Endothelial cell of umbilical vein (primary cell): Measurements from ENCODE around the gene HBM. TPM values are rescaled to one million over a fixed set of nuclear protein-coding genes. Genes with fewer than 3 reads are reported as not detected.
"Not testable (repeated sequence)": the region's sequence is repeated elsewhere in the genome, so short reads cannot be mapped to it uniquely, and the experiment has no call there.

Experiments used
- BruUV-seq: library from RNA; stranded (reverse); fragments of 400-500 nt; replicated peaks from 2 replicates; lab custom pipeline; 2021; lab: Mats Ljungman, UMichigan
- CTCF ChIA-PET: fragments of 300-600, 350-600 bp; sonication (Branson Sonifier 250); formaldehyde crosslinking; loops from one replicate; lab custom pipeline; 2021; ENCODE audit warnings: antibody characterized with exemption, inconsistent platforms; lab: Charles Lee
- POLR2A ChIA-PET: fragments of 300-600, 350-600 bp; sonication (Branson Sonifier 250); formaldehyde crosslinking; loops from one replicate; lab custom pipeline; 2021; ENCODE audit warnings: antibody characterized with exemption, inconsistent platforms; lab: Charles Lee
- DNase-seq: peaks from one replicate; pipeline ENCODE4 v3.0.0-alpha.2; 2011; ENCODE audit warnings: low read depth, low spot score
- FAIRE-seq: peaks from 2 replicates; lab custom pipeline; 2011; peaks lifted over from hg19 to GRCh38; lab: Jason Lieb, UNC
- H2AFZ ChIP-seq: 2 replicates; pipeline ENCODE4 v1.6.0; 2012; ENCODE audit warnings: low read depth, low read length, control low read depth, inconsistent platforms
- H3K27ac ChIP-seq: 2 replicates; pipeline ENCODE4 v1.5.1; 2011; ENCODE audit warnings: low read depth, mild to moderate bottlenecking, control low read depth, low read length, moderate library complexity; ENCODE audit not compliant: insufficient read depth
- H3K27me3 ChIP-seq, 2 experiments: 2 replicates each; pipeline versions ENCODE4 v1.6.0 to v1.6.1; 2011; ENCODE audit warnings: low read length in 2 of 2, mixed read lengths in 1 of 2; ENCODE audit not compliant: control insufficient read depth in 2 of 2, insufficient read depth in 2 of 2
- H3K36me3 ChIP-seq, 2 experiments: 2 replicates in 1 of 2; 3 replicates in 1 of 2; pipeline ENCODE4 v1.5.1; 2011; ENCODE audit warnings: low read length in 2 of 2, mild to moderate bottlenecking in 1 of 2, moderate library complexity in 1 of 2; ENCODE audit not compliant: control insufficient read depth in 2 of 2, insufficient read depth in 2 of 2; ENCODE audit errors: extremely low read depth in 1 of 2
- H3K4me1 ChIP-seq: 3 replicates; pipeline ENCODE4 v1.5.1; 2011; ENCODE audit warnings: mild to moderate bottlenecking, low read length; ENCODE audit not compliant: control insufficient read depth, insufficient read depth; ENCODE audit errors: extremely low read depth
- H3K4me2 ChIP-seq: 2 replicates; pipeline ENCODE4 v1.6.1; 2011; ENCODE audit warnings: low read length, control low read depth, mixed read lengths; ENCODE audit not compliant: insufficient read depth
- H3K4me3 ChIP-seq, 3 experiments: fragments of 200-600 bp in 1 of 3; sonication (generic), shearing (Covaris generic) in 1 of 3; replicated peaks in 1 of 3; 2 replicates each; pipeline ENCODE4 v1.5.1; 2011 to 2016; ENCODE audit warnings: control low read depth in 3 of 3, low read length in 3 of 3, mild to moderate bottlenecking in 2 of 3, inconsistent platforms in 1 of 3, low read depth in 1 of 3, moderate library complexity in 1 of 3; ENCODE audit not compliant: insufficient read depth in 1 of 3
- H3K79me2 ChIP-seq: 2 replicates; pipeline ENCODE4 v1.6.0; 2012; ENCODE audit warnings: low read length, inconsistent platforms; ENCODE audit not compliant: control insufficient read depth, insufficient read depth
- H3K9ac ChIP-seq: replicated peaks from 2 replicates; pipeline ENCODE3; 2011; ENCODE audit warnings: low read length, control low read depth; ENCODE audit not compliant: insufficient read depth; ENCODE audit errors: extremely low read depth
- H3K9me1 ChIP-seq: replicated peaks from 3 replicates; pipeline ENCODE4 v1.6.0; 2011; ENCODE audit warnings: mild to moderate bottlenecking, low read length; ENCODE audit not compliant: control insufficient read depth, insufficient read depth; ENCODE audit errors: extremely low read depth
- H3K9me3 ChIP-seq: replicated peaks from 2 replicates; pipeline ENCODE4 v1.5.1; 2012; ENCODE audit warnings: low read length, inconsistent platforms; ENCODE audit not compliant: control insufficient read depth, insufficient read depth
- H4K20me1 ChIP-seq: replicated peaks from 2 replicates; pipeline ENCODE3; 2011; ENCODE audit warnings: mild to moderate bottlenecking, low read length; ENCODE audit not compliant: control insufficient read depth, insufficient read depth; ENCODE audit errors: extremely low read depth
- CTCF ChIP-seq, 2 donors: IDR thresholded peaks; 1 replicate in 1 of 2; 2 replicates in 1 of 2; pipeline ENCODE4 v1.5.1; 2011; ENCODE audit warnings: low read length in 2 of 2, mild to moderate bottlenecking in 2 of 2, moderate library complexity in 2 of 2, control low read depth in 1 of 2, inconsistent platforms in 1 of 2, low read depth in 1 of 2; ENCODE audit not compliant: insufficient read depth in 1 of 2; ENCODE audit errors: extremely low read depth in 1 of 2
- EZH2 ChIP-seq: IDR thresholded peaks from 2 replicates; pipeline ENCODE4 v1.6.1; 2012; ENCODE audit warnings: borderline replicate concordance, low read depth, mild to moderate bottlenecking, moderate library complexity, low read length, inconsistent platforms; ENCODE audit not compliant: severe bottlenecking
- FOS ChIP-seq: IDR thresholded peaks from 2 replicates; pipeline ENCODE4 v1.6.1; 2011; ENCODE audit warnings: mild to moderate bottlenecking, low read length, moderate library complexity, borderline replicate concordance; ENCODE audit not compliant: insufficient read depth
- GATA2 ChIP-seq: IDR thresholded peaks from 2 replicates; pipeline ENCODE4 v1.7.0; 2011; ENCODE audit warnings: low read depth, mild to moderate bottlenecking, moderate library complexity, mixed read lengths, low read length; ENCODE audit not compliant: insufficient read length, insufficient read depth
- JUN ChIP-seq: IDR thresholded peaks from 2 replicates; pipeline ENCODE4 v1.6.1; 2011; ENCODE audit warnings: borderline replicate concordance, low read depth; ENCODE audit not compliant: insufficient read length, insufficient read depth
- MYC ChIP-seq: IDR thresholded peaks from one replicate; pipeline ENCODE4 v1.6.1; 2011; ENCODE audit warnings: mild to moderate bottlenecking, low read depth, low read length
- POLR2A ChIP-seq: IDR thresholded peaks from 2 replicates; pipeline ENCODE4 v1.6.1; 2012; ENCODE audit warnings: low read depth, mild to moderate bottlenecking, control low read depth, low read length
- POLR2AphosphoS5 ChIP-seq: IDR thresholded peaks from 2 replicates; pipeline ENCODE4 v1.6.1; 2012; ENCODE audit warnings: low read depth, mild to moderate bottlenecking, control low read depth, low read length, moderate library complexity; ENCODE audit not compliant: insufficient read depth
- dilution Hi-C: fragments of 300-500 bp; cut with MboI; formaldehyde crosslinking; loops from one replicate; pipeline ENCODE4 v1.15.0; 2019; ENCODE audit warnings: low sequenced_read_pairs; ENCODE audit not compliant: extremely low pct_ligation_motif_present
- intact Hi-C: fragments of 100-400 bp; cut with micrococcal nuclease; formaldehyde crosslinking; loops from one replicate; pipeline ENCODE4 v1.10.0; 2022
- polyA plus RNA-seq, 4 experiments: library from polyadenylated mRNA; depleted of rRNA in 3 of 4; stranded (reverse) in 3 of 4; unstranded in 1 of 4; fragments of >200 nt; gene quantifications; 2 replicates each; pipeline versions ENCODE4 v1.2.1 to v1.2.3, GENCODE V29; 2011 to 2012; ENCODE audit warnings: missing spikeins in 1 of 4
- total RNA-seq: library from RNA; stranded (reverse); gene quantifications from 2 replicates; pipeline ENCODE4 v1.2.3, GENCODE V29; 2021
- TF ChIP-seq, protein P1 (sequence below): IDR thresholded peaks from 2 replicates; pipeline ENCODE4 v1.6.1; 2011; ENCODE audit not compliant: insufficient read depth, insufficient read length

Gene HBM
- total and polyA plus RNA-seq, 2 donors (not counting 3 experiments of a cell fraction or from before 2014, with no cell fraction given) = not detected

DNA sequence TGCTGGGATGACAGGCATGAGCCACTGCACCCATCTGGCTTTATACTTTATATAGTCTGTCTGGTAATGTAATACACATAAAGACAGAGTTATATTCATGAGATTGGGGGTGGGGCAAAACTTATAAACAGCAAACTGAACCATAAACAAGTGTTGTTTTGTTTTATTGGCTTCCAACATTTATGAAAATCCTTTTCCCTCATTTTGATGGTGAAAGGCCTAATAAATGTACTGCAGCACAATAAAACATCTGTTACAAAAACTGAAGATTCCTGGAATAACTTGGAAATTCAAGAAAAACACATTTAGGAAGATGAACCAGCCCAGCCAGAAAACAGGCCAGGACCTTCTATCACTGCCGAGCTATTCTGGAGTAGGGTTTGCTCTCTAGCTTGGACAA lies 43.4 kb upstream of the HBM start:
- FAIRE-seq (no peak), DNase-seq (no peak)
- Histone ChIP-seq H3K79me2 (no peaks in the 10 kb centered on the region), H4K20me1 (no peaks in the 10 kb centered on the region), H3K9ac (no peak overlapping the region), H3K27me3 (no peaks in the 10 kb centered on the region), H3K4me2 (no peak overlapping the region), H2AFZ (no peak overlapping the region), H3K4me3 (no peak overlapping the region), H3K9me1 (no peaks in the 10 kb centered on the region), H3K36me3 (peaks cover 0 to 7% of the 10 kb centered on the region in 2 experiments), H3K4me1 (no peaks in the 10 kb centered on the region), H3K9me3 (no peaks in the 10 kb centered on the region), H3K27ac (no peak overlapping the region)
- no peak for TF ChIP-seq MYC
- TF ChIP-seq CTCF (IDR thresholded peaks at IDR 0.05; ENCODE audit: extremely low read depth in 1 of 2, insufficient read depth in 1 of 2, low read depth in 1 of 2, low read length in 2 of 2) = no peak
- TF ChIP-seq, protein P1, sequence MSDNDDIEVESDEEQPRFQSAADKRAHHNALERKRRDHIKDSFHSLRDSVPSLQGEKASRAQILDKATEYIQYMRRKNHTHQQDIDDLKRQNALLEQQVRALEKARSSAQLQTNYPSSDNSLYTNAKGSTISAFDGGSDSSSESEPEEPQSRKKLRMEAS = no peak
- TF ChIP-seq EZH2 = no peak
- no peak for TF ChIP-seq POLR2A
- no peak for TF ChIP-seq FOS
- TF ChIP-seq GATA2 = no peak
- TF ChIP-seq JUN = no peak
- TF ChIP-seq POLR2AphosphoS5 = no peak
- POLR2A ChIA-PET = no interaction called here
- dilution Hi-C loops = no loop called here
- CTCF ChIA-PET = interaction anchor here (2.2 kb wide), 1 partner anchor 15 kb away, joined by 8 read pairs; no protein-coding TSS in a partner anchor
- intact Hi-C loops = no loop called here
- BruUV-seq = no TSS peak

DNA sequence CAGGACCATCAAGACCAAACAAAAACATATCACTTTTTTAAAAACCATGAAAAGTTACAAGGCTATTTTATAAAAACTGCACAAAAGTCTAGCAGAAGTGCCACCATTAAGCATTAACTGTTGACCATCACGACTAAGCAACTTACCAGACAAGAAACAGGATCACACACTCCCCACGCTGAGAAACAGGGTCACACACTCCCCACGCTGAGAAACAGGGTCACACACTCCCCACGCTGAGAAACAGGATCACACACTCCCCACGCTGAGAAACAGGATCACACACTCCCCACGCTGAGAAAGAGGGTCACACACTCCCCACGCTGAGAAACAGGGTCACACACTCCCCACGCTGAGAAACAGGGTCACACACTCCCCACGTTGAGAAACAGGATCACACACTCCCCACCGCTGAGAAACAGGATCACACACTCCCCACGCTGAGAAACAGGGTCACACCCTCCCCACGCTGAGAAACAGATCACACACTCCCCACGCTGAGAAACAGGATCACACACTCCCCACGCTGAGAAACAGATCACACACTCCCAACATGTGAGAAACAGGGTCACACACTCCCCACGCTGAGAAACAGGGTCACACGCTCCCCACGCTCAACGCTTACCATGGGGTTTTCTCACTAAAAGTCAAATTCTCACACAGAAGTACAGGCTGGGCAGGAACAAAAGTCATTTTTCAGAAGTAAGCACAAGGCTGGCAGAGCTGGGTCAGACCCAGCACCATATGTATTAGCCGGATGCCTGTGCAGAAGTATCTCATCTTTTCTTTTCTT lies 42.0 kb upstream of the HBM start:
- H3K36me3 ChIP-seq, H3K4me2 ChIP-seq, FAIRE-seq, DNase-seq, H3K4me1 ChIP-seq, H2AFZ ChIP-seq, intact Hi-C loops, H3K79me2 ChIP-seq, H3K27ac ChIP-seq, H3K27me3 ChIP-seq, H3K9me1 ChIP-seq, H4K20me1 ChIP-seq, H3K9ac ChIP-seq, H3K4me3 ChIP-seq, dilution Hi-C loops, H3K9me3 ChIP-seq, BruUV-seq, POLR2A ChIA-PET: not testable (repeated sequence)
- CTCF ChIA-PET = interaction anchor here (2.2 kb wide), 1 partner anchor 17 kb away, joined by 8 read pairs; no protein-coding TSS in a partner anchor
